T-helper 2 cell treated with Interferon-gamma antibody and Interleukin-4, amounts not matched to agents 5 μg/mL and 100 μg/mL, for 36 hours (primary cell): ENCODE data around the gene TMEM245.

Source experiments
- DNase-seq: peaks from one replicate; pipeline ENCODE4 v3.0.0; 2021; ENCODE audit warnings: low spot score
- H3K27ac Mint-ChIP-seq: one replicate; pipeline ENCODE4 v1.8.0; 2021; ENCODE audit warnings: mild to moderate bottlenecking, mixed read lengths
- H3K27me3 Mint-ChIP-seq: one replicate; pipeline ENCODE4 v1.8.0; 2021; ENCODE audit warnings: low read depth, mixed read lengths
- H3K36me3 Mint-ChIP-seq: one replicate; pipeline ENCODE4 v1.8.0; 2021; ENCODE audit warnings: low read depth, mixed read lengths
- H3K4me1 Mint-ChIP-seq: one replicate; pipeline ENCODE4 v1.8.0; 2021; ENCODE audit warnings: low read depth, mixed read lengths
- H3K4me3 Mint-ChIP-seq: one replicate; pipeline ENCODE4 v1.8.0; 2022; ENCODE audit warnings: mild to moderate bottlenecking, moderate library complexity, mixed read lengths
- H3K9me3 Mint-ChIP-seq: one replicate; pipeline ENCODE4 v1.8.0; 2021; ENCODE audit warnings: mixed read lengths

TMEM245 gene

GRCh38 chr9:109030426-109030825 is 89.3 kb downstream of the TMEM245 start:
- no peaks in the 10 kb centered on the region for H3K9me3 Mint-ChIP-seq
- no peaks in the 10 kb centered on the region for H3K4me1 Mint-ChIP-seq
- H3K36me3 Mint-ChIP-seq = peaks cover 17% of the 10 kb centered on the region
- no peaks in the 10 kb centered on the region for H3K27me3 Mint-ChIP-seq
- H3K27ac Mint-ChIP-seq = no peak overlapping the region
- no peak for DNase-seq
- no peak overlapping the region for H3K4me3 Mint-ChIP-seq

- Mint-ChIP-seq H3K36me3 (peaks cover 18% of the 10 kb centered on the region), H3K4me1 (no peaks in the 10 kb centered on the region), H3K9me3 (no peaks in the 10 kb centered on the region), H3K27me3 (no peaks in the 10 kb centered on the region), H3K4me3 (no peak overlapping the region), H3K27ac (no peak overlapping the region)
- DNase-seq = no peak
Measured at GRCh38 chr9:109028457-109028856, 91.3 kb downstream of the TMEM245 start.

- Mint-ChIP-seq H3K27ac (no peak overlapping the region), H3K9me3 (no peaks in the 10 kb centered on the region), H3K36me3 (peaks cover 15% of the 10 kb centered on the region), H3K27me3 (no peaks in the 10 kb centered on the region), H3K4me3 (no peak overlapping the region), H3K4me1 (no peaks in the 10 kb centered on the region)
- no peak for DNase-seq
Measured at GRCh38 chr9:109027176-109027575, 92.6 kb downstream of the TMEM245 start.

GRCh38 chr9:109026306-109026705 is 93.4 kb downstream of the TMEM245 start:
- H3K27ac Mint-ChIP-seq = no peak overlapping the region
- H3K4me1 Mint-ChIP-seq = no peaks in the 10 kb centered on the region
- no peak overlapping the region for H3K4me3 Mint-ChIP-seq
- H3K36me3 Mint-ChIP-seq = peaks cover 11% of the 10 kb centered on the region
- H3K9me3 Mint-ChIP-seq = no peaks in the 10 kb centered on the region
- H3K27me3 Mint-ChIP-seq = no peaks in the 10 kb centered on the region
- no peak for DNase-seq

GRCh38 chr9:109022873-109023272 is 96.9 kb downstream of the TMEM245 start:
- no peak for DNase-seq
- no peaks in the 10 kb centered on the region for H3K27me3 Mint-ChIP-seq
- no peaks in the 10 kb centered on the region for H3K9me3 Mint-ChIP-seq
- no peak overlapping the region for H3K4me3 Mint-ChIP-seq
- peaks cover 28% of the 10 kb centered on the region for H3K36me3 Mint-ChIP-seq
- H3K27ac Mint-ChIP-seq = no peak overlapping the region
- H3K4me1 Mint-ChIP-seq = no peaks in the 10 kb centered on the region

- Mint-ChIP-seq H3K4me3 (no peak overlapping the region), H3K9me3 (no peaks in the 10 kb centered on the region), H3K27ac (no peak overlapping the region), H3K27me3 (no peaks in the 10 kb centered on the region), H3K36me3 (peaks cover 28% of the 10 kb centered on the region), H3K4me1 (no peaks in the 10 kb centered on the region)
- DNase-seq = no peak
Measured at GRCh38 chr9:109020581-109021511, 98.9 kb downstream of the TMEM245 start.

GRCh38 chr9:109020113-109020512 is 99.6 kb downstream of the TMEM245 start:
- DNase-seq = no peak
- Mint-ChIP-seq H3K27me3 (no peaks in the 10 kb centered on the region), H3K9me3 (no peaks in the 10 kb centered on the region), H3K4me3 (no peak overlapping the region), H3K36me3 (peaks cover 28% of the 10 kb centered on the region), H3K27ac (no peak overlapping the region), H3K4me1 (no peaks in the 10 kb centered on the region)

GRCh38 chr9:109019420-109019819 is 100.3 kb downstream of the TMEM245 start:
- no peak for DNase-seq
- Mint-ChIP-seq H3K4me1 (no peaks in the 10 kb centered on the region), H3K27ac (no peak overlapping the region), H3K36me3 (peaks cover 25% of the 10 kb centered on the region), H3K9me3 (no peaks in the 10 kb centered on the region), H3K27me3 (no peaks in the 10 kb centered on the region), H3K4me3 (no peak overlapping the region)

- H3K9me3 Mint-ChIP-seq = no peaks in the 10 kb centered on the region
- H3K4me1 Mint-ChIP-seq = peaks cover 4% of the 10 kb centered on the region
- peaks cover 22% of the 10 kb centered on the region for H3K36me3 Mint-ChIP-seq
- peaks cover under 1% of the 10 kb centered on the region for H3K27me3 Mint-ChIP-seq
- no peak for DNase-seq
- no peak overlapping the region for H3K27ac Mint-ChIP-seq
- no peak overlapping the region for H3K4me3 Mint-ChIP-seq
Measured at GRCh38 chr9:109017493-109017892, 102.3 kb downstream of the TMEM245 start.

- Mint-ChIP-seq H3K27ac (no peak overlapping the region), H3K27me3 (peaks cover 4% of the 10 kb centered on the region), H3K36me3 (peaks cover 22% of the 10 kb centered on the region)
Measured at GRCh38 chr9:109017061-109017460, 102.7 kb downstream of the TMEM245 start.

GRCh38 chr9:109016132-109016531 is 103.6 kb downstream of the TMEM245 start:
- H3K27ac Mint-ChIP-seq = no peak overlapping the region
- H3K9me3 Mint-ChIP-seq = no peaks in the 10 kb centered on the region
- DNase-seq = no peak
- H3K27me3 Mint-ChIP-seq = peaks cover 12% of the 10 kb centered on the region
- H3K36me3 Mint-ChIP-seq = peaks cover 21% of the 10 kb centered on the region
- peaks cover 17% of the 10 kb centered on the region for H3K4me1 Mint-ChIP-seq
- no peak overlapping the region for H3K4me3 Mint-ChIP-seq

More at GRCh38 chr9:109017061-109017460, 102.7 kb downstream of the TMEM245 start:
- H3K4me3 Mint-ChIP-seq = no peak overlapping the region
- no peaks in the 10 kb centered on the region for H3K9me3 Mint-ChIP-seq
- no peak for DNase-seq
- H3K4me1 Mint-ChIP-seq = peaks cover 8% of the 10 kb centered on the region

- H3K4me1 Mint-ChIP-seq = peaks cover 28% of the 10 kb centered on the region
- H3K27me3 Mint-ChIP-seq = peaks cover 17% of the 10 kb centered on the region
- DNase-seq = no peak
- no peak overlapping the region for H3K27ac Mint-ChIP-seq
- H3K4me3 Mint-ChIP-seq = no peak overlapping the region
- peaks cover 8% of the 10 kb centered on the region for H3K36me3 Mint-ChIP-seq
- no peaks in the 10 kb centered on the region for H3K9me3 Mint-ChIP-seq
Measured at GRCh38 chr9:109014608-109015280, 105.0 kb downstream of the TMEM245 start.

GRCh38 chr9:109013679-109014607 is 105.8 kb downstream of the TMEM245 start:
- Mint-ChIP-seq H3K27me3 (peaks cover 23% of the 10 kb centered on the region), H3K27ac (peak overlapping the region; percentile 75), H3K9me3 (no peaks in the 10 kb centered on the region)

More at GRCh38 chr9:109013679-109014607, 105.8 kb downstream of the TMEM245 start:
- Mint-ChIP-seq H3K4me1 (peaks cover 31% of the 10 kb centered on the region), H3K36me3 (peaks cover 3% of the 10 kb centered on the region), H3K4me3 (peak overlapping the region; percentile 72)
- DNase-seq = no peak
